ENCODE measurements around the gene ASTN2.

The ASTN2 gene

GRCh38 chr9:116432051-116432450, 982.8 kb downstream of the ASTN2 start:
- TF ChIP-seq CTCF (conservative IDR thresholded peaks at IDR 0.05), result no peak
- H3K27ac ChIP-seq, result no peak overlapping the region

DNA sequence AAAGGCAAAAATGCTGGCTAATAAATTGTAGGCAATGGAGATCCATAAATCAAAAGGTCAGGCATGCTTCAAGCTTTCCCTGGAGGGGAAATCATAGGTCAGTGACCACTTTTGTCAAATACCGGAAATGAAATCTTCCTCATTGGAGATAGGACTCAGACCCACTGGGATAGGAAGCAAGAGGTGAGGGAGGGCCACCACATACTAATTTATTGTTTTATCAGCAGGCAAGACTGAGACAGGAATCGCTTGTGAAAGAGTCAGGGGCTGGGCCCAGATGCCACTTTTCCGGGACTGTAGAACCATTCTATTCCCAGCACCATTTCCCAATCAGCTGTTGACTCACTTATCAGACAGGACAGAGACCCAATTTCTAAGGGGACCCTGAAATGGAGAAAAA, 984.0 kb downstream of the ASTN2 start:
- no peak for TF ChIP-seq CTCF (conservative IDR thresholded peaks at IDR 0.05)
- no peak overlapping the region for H3K27ac ChIP-seq

DNA sequence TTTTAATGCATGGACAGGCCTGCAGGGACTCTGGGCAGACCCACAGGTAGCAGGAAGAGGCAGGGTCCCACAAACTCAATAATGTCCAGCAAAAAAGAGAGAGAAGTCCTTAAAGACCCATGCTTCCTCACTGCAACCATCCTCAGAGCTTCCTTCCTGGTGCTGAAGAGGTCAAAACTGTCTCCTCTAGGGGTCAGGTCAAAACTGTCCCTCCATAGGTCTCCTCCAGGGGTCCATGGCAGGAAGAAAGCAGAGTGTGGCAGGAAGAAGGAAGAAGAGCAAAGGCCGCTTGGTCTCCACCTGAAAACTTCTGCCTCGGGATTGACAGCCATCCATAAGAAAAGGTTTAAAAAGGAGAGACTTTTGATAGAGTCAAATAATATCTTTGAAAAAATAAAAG, 989.6 kb downstream of the ASTN2 start:
- no peak overlapping the region for H3K27ac ChIP-seq
- TF ChIP-seq CTCF (conservative IDR thresholded peaks at IDR 0.05), result no peak

DNA sequence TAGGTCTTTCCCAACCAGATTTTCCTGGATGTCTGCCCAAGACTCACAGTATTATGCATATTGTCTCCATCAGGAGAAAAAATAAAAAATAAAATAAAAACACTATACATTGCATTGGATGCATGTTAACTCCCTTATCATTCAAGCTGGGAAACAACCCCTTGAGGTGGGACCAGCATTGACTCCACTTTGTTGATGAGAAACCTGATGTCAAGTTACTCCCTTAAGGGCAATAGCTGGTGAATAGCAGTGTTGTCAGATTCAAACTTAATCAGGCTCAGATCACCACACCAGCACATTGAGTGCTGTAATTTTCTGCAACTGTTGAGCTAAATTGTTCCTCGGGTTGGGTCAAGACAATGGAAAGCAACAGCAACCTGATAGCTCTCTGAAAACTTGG, 991.7 kb downstream of the ASTN2 start:
- H3K27ac ChIP-seq, result no peak overlapping the region
- no peak for TF ChIP-seq CTCF (conservative IDR thresholded peaks at IDR 0.05)

DNA sequence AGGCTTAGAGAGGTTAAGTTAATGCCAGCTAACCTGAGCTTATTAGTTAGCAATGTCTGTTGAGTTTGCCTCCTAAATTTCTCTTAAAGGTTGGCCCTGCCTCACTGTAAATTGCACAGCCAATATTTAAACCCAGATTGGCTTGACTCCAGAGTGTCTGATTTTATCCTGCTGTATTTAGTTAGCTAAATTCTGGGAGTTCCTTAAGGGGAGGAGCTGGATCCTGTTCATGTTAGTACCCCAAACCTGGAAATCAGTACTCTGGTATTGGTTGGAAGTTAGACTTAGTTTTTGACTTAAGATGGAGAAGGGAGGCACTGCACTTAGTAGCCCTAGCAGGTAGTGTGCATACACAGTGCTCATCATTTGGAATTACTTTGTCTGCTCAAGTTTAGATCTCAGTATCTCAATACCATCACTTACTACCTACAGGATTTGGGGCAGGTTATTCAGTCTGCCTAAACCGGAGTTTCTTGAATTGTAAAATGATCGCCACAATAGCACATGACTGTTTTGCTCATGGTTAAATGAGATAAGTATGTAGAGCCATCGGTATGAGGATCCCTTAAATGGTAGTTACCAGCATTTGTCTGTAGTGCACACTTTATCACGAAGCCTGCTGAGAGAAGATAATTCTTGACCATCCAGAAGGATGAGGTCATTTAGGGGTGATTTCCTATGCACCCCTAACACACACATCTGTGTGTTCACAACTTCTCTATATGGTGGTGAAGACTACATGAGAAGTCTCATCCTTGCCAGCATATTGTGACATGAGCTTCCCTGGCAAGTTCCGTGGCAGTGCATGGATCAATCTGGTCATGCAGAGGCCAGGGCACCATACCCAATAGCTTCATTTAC, 992.5 kb downstream of the ASTN2 start:
- no peak for TF ChIP-seq CTCF (conservative IDR thresholded peaks at IDR 0.05)

DNA sequence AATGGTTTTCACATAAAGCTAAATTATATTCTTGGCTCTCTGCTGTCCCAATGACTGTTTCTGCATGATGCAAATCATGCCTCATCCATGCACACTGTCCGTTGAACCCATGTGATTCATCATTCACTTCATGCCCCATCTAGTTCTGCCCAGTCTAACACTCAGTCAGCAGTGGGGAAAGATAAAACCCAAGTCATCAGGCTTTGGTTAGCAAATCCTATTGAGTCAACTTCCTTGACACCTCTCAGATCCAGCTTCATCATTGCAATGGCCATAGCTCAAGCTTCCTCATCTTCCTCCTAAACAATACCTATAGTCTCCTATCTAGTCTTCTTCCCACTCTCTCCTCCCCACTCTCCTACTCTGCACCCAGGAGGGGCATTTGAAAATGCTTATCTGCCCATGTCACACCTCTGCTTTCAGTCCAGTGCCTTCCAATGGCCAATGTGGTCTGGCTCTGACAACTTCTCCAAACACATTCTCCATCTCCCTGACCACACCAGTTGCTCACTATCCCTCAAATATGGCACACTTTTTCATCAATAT, 993.8 kb downstream of the ASTN2 start:
- no peak overlapping the region for H3K27ac ChIP-seq

More for the DNA sequence above, 992.5 kb downstream of the ASTN2 start:
- no peak overlapping the region for H3K27ac ChIP-seq

More for the DNA sequence above, 993.8 kb downstream of the ASTN2 start:
- TF ChIP-seq CTCF (conservative IDR thresholded peaks at IDR 0.05), result no peak

Measured in VCaP (cell line).